BLaER1 (cell line): ENCODE data around the gene PPBP.
"Not testable (repeated sequence)": the region's sequence is repeated elsewhere in the genome, so short reads cannot be mapped to it uniquely, and the experiment has no call there.

Experiments used
- H3K27ac ChIP-seq: shearing (Covaris generic); formaldehyde crosslinking; 2 replicates; pipeline ENCODE4 v1.8.1; 2022
- H3K27me3 ChIP-seq: shearing (Covaris generic); formaldehyde crosslinking; 2 replicates; pipeline ENCODE4 v1.8.1; 2022
- H3K36me3 ChIP-seq: shearing (Covaris generic); formaldehyde crosslinking; 2 replicates; pipeline ENCODE4 v1.8.1; 2022
- H3K4me1 ChIP-seq: shearing (Covaris generic); formaldehyde crosslinking; 2 replicates; pipeline ENCODE4 v1.8.1; 2022
- H3K4me2 ChIP-seq: shearing (Covaris generic); formaldehyde crosslinking; 2 replicates; pipeline ENCODE4 v1.8.1; 2022
- H3K4me3 ChIP-seq: shearing (Covaris generic); formaldehyde crosslinking; 2 replicates; pipeline ENCODE4 v1.8.1; 2022
- H3K9ac ChIP-seq: shearing (Covaris generic); formaldehyde crosslinking; 2 replicates; pipeline ENCODE4 v1.8.1; 2022
- H3K9me3 ChIP-seq: shearing (Covaris generic); formaldehyde crosslinking; 2 replicates; pipeline ENCODE4 v1.8.1; 2022
- H4K20me1 ChIP-seq: shearing (Covaris generic); formaldehyde crosslinking; 2 replicates; pipeline ENCODE4 v1.8.1; 2022
- Cebpa-rat ChIP-seq: shearing (Covaris generic); IDR thresholded peaks from 2 replicates; pipeline ENCODE4 v1.8.1; 2022

Gene PPBP

GRCh38 chr4:73979407-73979957 is 8.5 kb downstream of the PPBP start:
- H3K27ac ChIP-seq, result no peak overlapping the region
- no peaks in the 10 kb centered on the region for H3K4me1 ChIP-seq
- no peaks in the 10 kb centered on the region for H4K20me1 ChIP-seq
- H3K27me3 ChIP-seq, result no peaks in the 10 kb centered on the region
- no peaks in the 10 kb centered on the region for H3K9me3 ChIP-seq
- H3K4me3 ChIP-seq, result no peak overlapping the region
- no peak overlapping the region for H3K9ac ChIP-seq
- H3K4me2 ChIP-seq, result no peak overlapping the region
- no peak for TF ChIP-seq Cebpa-rat
- no peaks in the 10 kb centered on the region for H3K36me3 ChIP-seq

- Histone ChIP-seq H3K36me3 (no peaks in the 10 kb centered on the region), H3K27me3 (no peaks in the 10 kb centered on the region), H3K27ac (no peak overlapping the region), H3K9ac (no peak overlapping the region), H4K20me1 (no peaks in the 10 kb centered on the region), H3K4me1 (no peaks in the 10 kb centered on the region), H3K4me3 (no peak overlapping the region), H3K4me2 (no peak overlapping the region), H3K9me3 (no peaks in the 10 kb centered on the region)
- no peak for TF ChIP-seq Cebpa-rat
Observed at GRCh38 chr4:73978886-73979285, 9.1 kb downstream of the PPBP start.

GRCh38 chr4:73976716-73977115 is 11.3 kb downstream of the PPBP start:
- no peak overlapping the region for H3K9ac ChIP-seq
- no peak overlapping the region for H3K27ac ChIP-seq
- H3K9me3 ChIP-seq, result no peaks in the 10 kb centered on the region
- TF ChIP-seq Cebpa-rat, result no peak
- H4K20me1 ChIP-seq, result no peaks in the 10 kb centered on the region
- no peak overlapping the region for H3K4me3 ChIP-seq
- no peak overlapping the region for H3K4me2 ChIP-seq
- H3K4me1 ChIP-seq, result no peaks in the 10 kb centered on the region
- no peaks in the 10 kb centered on the region for H3K36me3 ChIP-seq
- no peaks in the 10 kb centered on the region for H3K27me3 ChIP-seq

GRCh38 chr4:73976217-73976616 is 11.8 kb downstream of the PPBP start:
- no peak overlapping the region for H3K27ac ChIP-seq
- no peaks in the 10 kb centered on the region for H3K27me3 ChIP-seq
- no peak overlapping the region for H3K4me2 ChIP-seq
- H3K4me1 ChIP-seq, result no peaks in the 10 kb centered on the region
- peaks cover 3% of the 10 kb centered on the region; the same call in 1 of the 2 replicates for H3K9me3 ChIP-seq
- no peak overlapping the region for H3K9ac ChIP-seq
- no peaks in the 10 kb centered on the region for H4K20me1 ChIP-seq
- H3K36me3 ChIP-seq, result no peaks in the 10 kb centered on the region
- H3K4me3 ChIP-seq, result no peak overlapping the region
- no peak for TF ChIP-seq Cebpa-rat

- Histone ChIP-seq H3K9ac (no peak overlapping the region), H3K36me3 (no peaks in the 10 kb centered on the region), H3K4me3 (no peak overlapping the region), H3K4me2 (no peak overlapping the region), H3K9me3 (peaks cover 11% of the 10 kb centered on the region; the same call in 1 of the 2 replicates), H4K20me1 (no peaks in the 10 kb centered on the region), H3K27me3 (no peaks in the 10 kb centered on the region), H3K4me1 (no peaks in the 10 kb centered on the region), H3K27ac (no peak overlapping the region)
- TF ChIP-seq Cebpa-rat, result no peak
Observed at GRCh38 chr4:73974352-73974751, 13.6 kb downstream of the PPBP start.

- TF ChIP-seq Cebpa-rat, result no peak
- H4K20me1 ChIP-seq, result no peaks in the 10 kb centered on the region
- peaks cover 11% of the 10 kb centered on the region; the same call in 1 of the 2 replicates for H3K9me3 ChIP-seq
- H3K9ac ChIP-seq, result no peak overlapping the region
- H3K36me3 ChIP-seq, result no peaks in the 10 kb centered on the region
- H3K4me2 ChIP-seq, result no peak overlapping the region
- H3K4me3 ChIP-seq, result no peak overlapping the region
- no peak overlapping the region for H3K27ac ChIP-seq
- H3K4me1 ChIP-seq, result no peaks in the 10 kb centered on the region
- no peaks in the 10 kb centered on the region for H3K27me3 ChIP-seq
Observed at GRCh38 chr4:73970945-73971344, 17.0 kb downstream of the PPBP start.

- Histone ChIP-seq H3K27me3 (no peaks in the 10 kb centered on the region), H3K4me1 (no peaks in the 10 kb centered on the region), H3K4me3 (no peak overlapping the region), H3K27ac (no peak overlapping the region), H3K9me3 (peaks cover 11% of the 10 kb centered on the region; the same call in 1 of the 2 replicates), H3K4me2 (no peak overlapping the region), H3K9ac (no peak overlapping the region), H3K36me3 (no peaks in the 10 kb centered on the region), H4K20me1 (no peaks in the 10 kb centered on the region)
- TF ChIP-seq Cebpa-rat, result no peak
Observed at GRCh38 chr4:73970011-73970410, 18.0 kb downstream of the PPBP start.

- Histone ChIP-seq H3K27me3 (no peaks in the 10 kb centered on the region), H3K9ac (no peak overlapping the region), H3K4me2 (no peak overlapping the region), H3K36me3 (no peaks in the 10 kb centered on the region), H3K4me3 (no peak overlapping the region), H4K20me1 (no peaks in the 10 kb centered on the region), H3K9me3 (peaks cover 11% of the 10 kb centered on the region; the same call in 1 of the 2 replicates), H3K4me1 (no peaks in the 10 kb centered on the region), H3K27ac (no peak overlapping the region)
- TF ChIP-seq Cebpa-rat, result no peak
Observed at GRCh38 chr4:73967866-73968265, 20.1 kb downstream of the PPBP start.

- no peak overlapping the region for H3K9ac ChIP-seq
Observed at GRCh38 chr4:73964862-73965611, 23.0 kb downstream of the PPBP start.

GRCh38 chr4:73962724-73963123 is 25.3 kb downstream of the PPBP start:
- Histone ChIP-seq H3K36me3 (no peaks in the 10 kb centered on the region), H3K9ac (no peak overlapping the region), H3K27ac (no peak overlapping the region), H3K27me3 (no peaks in the 10 kb centered on the region), H3K4me1 (no peaks in the 10 kb centered on the region), H4K20me1 (no peaks in the 10 kb centered on the region), H3K9me3 (peaks cover 16% of the 10 kb centered on the region), H3K4me2 (no peak overlapping the region), H3K4me3 (no peak overlapping the region)
- TF ChIP-seq Cebpa-rat, result no peak

More at GRCh38 chr4:73964862-73965611, 23.0 kb downstream of the PPBP start:
- H3K27me3 ChIP-seq, result no peaks in the 10 kb centered on the region
- H3K27ac ChIP-seq, result no peak overlapping the region
- no peak overlapping the region for H3K4me3 ChIP-seq
- H3K36me3 ChIP-seq, result no peaks in the 10 kb centered on the region
- H4K20me1 ChIP-seq, result no peaks in the 10 kb centered on the region
- TF ChIP-seq Cebpa-rat, result no peak
- no peak overlapping the region for H3K4me2 ChIP-seq
- H3K9me3 ChIP-seq, result peaks cover 10% of the 10 kb centered on the region
- H3K4me1 ChIP-seq, result no peaks in the 10 kb centered on the region

- peaks cover 16% of the 10 kb centered on the region for H3K9me3 ChIP-seq
- H3K36me3 ChIP-seq, result not testable (repeated sequence)
Observed at GRCh38 chr4:73959041-73959440, 28.9 kb downstream of the PPBP start.

More at GRCh38 chr4:73959041-73959440, 28.9 kb downstream of the PPBP start:
- not testable (repeated sequence) for H3K9ac ChIP-seq, H4K20me1 ChIP-seq, H3K4me3 ChIP-seq, H3K4me1 ChIP-seq, H3K4me2 ChIP-seq, H3K27ac ChIP-seq, H3K27me3 ChIP-seq
